H1 (cell line): Measurements from ENCODE around the gene GPR180. TPM values are rescaled to one million over a fixed set of nuclear protein-coding genes. Genes with fewer than 3 reads are reported as not detected.

ENCODE experiments used
- CTCF ChIA-PET: fragments of 300-600 bp; sonication (Branson Sonifier 250); formaldehyde crosslinking; loops from one replicate; lab custom pipeline; 2021; ENCODE audit not compliant: partially characterized antibody; lab: Charles Lee
- POLR2A ChIA-PET: fragments of 300-600 bp; sonication (Branson Sonifier 250); formaldehyde crosslinking; loops from one replicate; lab custom pipeline; 2021; ENCODE audit warnings: inconsistent platforms; ENCODE audit not compliant: partially characterized antibody; lab: Charles Lee
- DNase-seq, 2 experiments: peaks; one replicate each; pipeline versions ENCODE4 v3.0.0 to v3.0.0-alpha.2; 2010 to 2022; ENCODE audit warnings: low spot score in 2 of 2, low read depth in 1 of 2, mixed read lengths in 1 of 2
- FAIRE-seq: peaks from 2 replicates; lab custom pipeline; 2011; peaks lifted over from hg19 to GRCh38; lab: Jason Lieb, UNC
- H2AFZ ChIP-seq: 2 replicates; pipeline ENCODE4 v1.8.1; 2012; ENCODE audit warnings: low read length, inconsistent platforms
- H2AK5ac ChIP-seq: 2 replicates; pipeline ENCODE4 v1.6.1; 2013; ENCODE audit warnings: low read depth, low read length
- H2BK120ac ChIP-seq: replicated peaks from 2 replicates; pipeline ENCODE3; 2013; ENCODE audit warnings: low read depth, low read length, inconsistent platforms
- H2BK12ac ChIP-seq: 2 replicates; pipeline ENCODE4 v1.6.1; 2013; ENCODE audit warnings: low read depth, low read length
- H2BK15ac ChIP-seq: 2 replicates; pipeline ENCODE4 v1.6.1; 2013; ENCODE audit warnings: low read length
- H2BK20ac ChIP-seq: 2 replicates; pipeline ENCODE4 v1.6.1; 2013; ENCODE audit warnings: low read length
- H2BK5ac ChIP-seq: 2 replicates; pipeline ENCODE4 v1.6.1; 2013; ENCODE audit warnings: low read depth, low read length
- H3K14ac ChIP-seq: 2 replicates; pipeline ENCODE4 v1.6.1; 2013; ENCODE audit warnings: inconsistent platforms; ENCODE audit not compliant: insufficient read length
- H3K18ac ChIP-seq: 2 replicates; pipeline ENCODE4 v1.6.1; 2013; ENCODE audit warnings: low read length; ENCODE audit errors: extremely low read depth
- H3K23ac ChIP-seq: 2 replicates; pipeline ENCODE4 v1.6.1; 2013; ENCODE audit warnings: inconsistent platforms; ENCODE audit not compliant: insufficient read length
- H3K23me2 ChIP-seq: 2 replicates; pipeline ENCODE4 v1.6.1; 2013; ENCODE audit warnings: low read depth, low read length
- H3K27ac ChIP-seq: 2 replicates; pipeline ENCODE4 v1.6.1; 2011; ENCODE audit warnings: low read depth, low read length, inconsistent platforms
- H3K27me3 ChIP-seq, 4 experiments: replicated peaks in 1 of 4; 1 replicate in 1 of 4; 2 replicates in 3 of 4; pipeline versions ENCODE4 v1.6.1 to v1.8.1; 2011 to 2013; ENCODE audit warnings: low read length in 3 of 4, mild to moderate bottlenecking in 3 of 4, inconsistent platforms in 2 of 4, mixed read lengths in 2 of 4, moderate library complexity in 1 of 4; ENCODE audit not compliant: control insufficient read depth in 3 of 4, insufficient read depth in 3 of 4; ENCODE audit errors: extremely low read depth in 1 of 4
- H3K36me3 ChIP-seq, 4 experiments: 2 replicates each; pipeline versions ENCODE4 v1.6.1 to v1.8.1; 2011 to 2013; ENCODE audit warnings: mild to moderate bottlenecking in 4 of 4, low read length in 3 of 4, moderate library complexity in 2 of 4, control low read depth in 1 of 4, inconsistent platforms in 1 of 4; ENCODE audit not compliant: insufficient read depth in 4 of 4, control insufficient read depth in 2 of 4
- H3K4ac ChIP-seq: replicated peaks from 2 replicates; pipeline ENCODE3; 2013; ENCODE audit warnings: low read length, low read depth, mixed read lengths, inconsistent platforms; ENCODE audit not compliant: insufficient read length
- H3K4me1 ChIP-seq, 4 experiments: replicated peaks in 1 of 4; 1 replicate in 1 of 4; 2 replicates in 3 of 4; pipeline versions ENCODE4 v1.6.1 to v1.8.1; 2011 to 2013; ENCODE audit warnings: low read length in 3 of 4, inconsistent platforms in 2 of 4, mixed read lengths in 1 of 4; ENCODE audit not compliant: insufficient read depth in 4 of 4, control insufficient read depth in 3 of 4
- H3K4me2 ChIP-seq, 2 experiments: 2 replicates each; pipeline versions ENCODE4 v1.6.1 to v1.8.1; 2011 to 2013; ENCODE audit warnings: low read depth in 2 of 2, low read length in 2 of 2, control low read depth in 1 of 2, inconsistent platforms in 1 of 2, mild to moderate bottlenecking in 1 of 2; ENCODE audit not compliant: insufficient read depth in 1 of 2
- H3K4me3 ChIP-seq, 4 experiments: fragments of 200-600, 300-600 bp in 1 of 4; sonication (generic), shearing (Covaris generic), sonication (Bioruptor Twin) in 1 of 4; 2 replicates each; pipeline versions ENCODE4 v1.5.1 to v1.8.1; 2011 to 2016; ENCODE audit warnings: low read length in 4 of 4, low read depth in 3 of 4, control low read depth in 2 of 4, inconsistent platforms in 2 of 4, mild to moderate bottlenecking in 2 of 4, mixed read lengths in 1 of 4, moderate library complexity in 1 of 4; ENCODE audit not compliant: insufficient read depth in 2 of 4; ENCODE audit errors: extremely low read depth in 1 of 4
- H3K56ac ChIP-seq: replicated peaks from 2 replicates; pipeline ENCODE3; 2013; ENCODE audit warnings: low read depth, mild to moderate bottlenecking, mixed read lengths, low read length, inconsistent platforms; ENCODE audit not compliant: insufficient read length
- H3K79me1 ChIP-seq: 2 replicates; pipeline ENCODE4 v1.6.1; 2013; ENCODE audit warnings: low read depth, low read length, control low read depth
- H3K79me2 ChIP-seq, 2 experiments: 2 replicates each; pipeline versions ENCODE4 v1.6.1 to v1.8.1; 2012 to 2013; ENCODE audit warnings: low read length in 2 of 2, mild to moderate bottlenecking in 2 of 2, inconsistent platforms in 1 of 2; ENCODE audit not compliant: insufficient read depth in 2 of 2, control insufficient read depth in 1 of 2
- H3K9ac ChIP-seq, 4 experiments: replicated peaks in 1 of 4; 1 replicate in 1 of 4; 2 replicates in 3 of 4; pipeline versions ENCODE4 v1.6.1 to v1.8.1; 2011 to 2013; ENCODE audit warnings: low read depth in 3 of 4, low read length in 3 of 4, control low read depth in 2 of 4, mild to moderate bottlenecking in 2 of 4, moderate library complexity in 2 of 4, inconsistent platforms in 1 of 4; ENCODE audit errors: extremely low read depth in 1 of 4
- H3K9me3 ChIP-seq, 2 experiments: 2 replicates each; pipeline versions ENCODE4 v1.6.1 to v1.8.1; 2012 to 2013; ENCODE audit warnings: mild to moderate bottlenecking in 2 of 2, moderate library complexity in 2 of 2, control low read depth in 1 of 2, inconsistent platforms in 1 of 2, low read depth in 1 of 2, low read length in 1 of 2, mixed read lengths in 1 of 2; ENCODE audit not compliant: insufficient read depth in 2 of 2
- H4K20me1 ChIP-seq, 2 experiments: replicated peaks in 1 of 2; 2 replicates each; pipeline versions ENCODE3 to v1.8.1; 2011 to 2013; ENCODE audit warnings: inconsistent platforms in 2 of 2, low read length in 2 of 2, mild to moderate bottlenecking in 1 of 2; ENCODE audit not compliant: insufficient read depth in 2 of 2, control insufficient read depth in 1 of 2
- H4K5ac ChIP-seq: 2 replicates; pipeline ENCODE4 v1.6.1; 2013; ENCODE audit warnings: low read length, low read depth, mixed read lengths, inconsistent platforms; ENCODE audit not compliant: insufficient read length
- H4K8ac ChIP-seq: 2 replicates; pipeline ENCODE4 v1.8.0; 2013; ENCODE audit warnings: mild to moderate bottlenecking, moderate library complexity, low read length, inconsistent platforms; ENCODE audit not compliant: insufficient read depth; ENCODE audit errors: extremely low read depth
- H4K91ac ChIP-seq: replicated peaks from 2 replicates; pipeline ENCODE3; 2013; ENCODE audit warnings: low read length, mixed read lengths, inconsistent platforms; ENCODE audit not compliant: insufficient read length
- CBX8 ChIP-seq: fragments of 300-800, 300-1000 bp; sonication (generic); IDR thresholded peaks from 2 replicates; pipeline ENCODE4 v1.7.1; 2016; ENCODE audit warnings: low read depth, low read length, borderline replicate concordance
- CHD2 ChIP-seq: IDR thresholded peaks from 2 replicates; pipeline ENCODE4 v1.6.1; 2012; ENCODE audit warnings: low read length, improper control_type of control experiment
- CREB1 ChIP-seq: IDR thresholded peaks from 2 replicates; pipeline ENCODE4 v1.6.1; 2012; ENCODE audit warnings: inconsistent platforms
- EP300 ChIP-seq, 2 experiments: IDR thresholded peaks; 1 replicate in 1 of 2; 2 replicates in 1 of 2; pipeline ENCODE4 v1.6.1; 2011 to 2012; ENCODE audit warnings: low read depth in 2 of 2, low read length in 2 of 2, mild to moderate bottlenecking in 2 of 2, borderline replicate concordance in 1 of 2, inconsistent platforms in 1 of 2, moderate library complexity in 1 of 2
- HDAC6 ChIP-seq: IDR thresholded peaks from one replicate; pipeline ENCODE4 v1.7.1; 2012; ENCODE audit warnings: low read depth, mild to moderate bottlenecking, inconsistent platforms, low read length, moderate library complexity
- KDM5A ChIP-seq: fragments of 200-600 bp; IDR thresholded peaks from 2 replicates; pipeline ENCODE4 v1.7.1; 2012; ENCODE audit warnings: mild to moderate bottlenecking, low read length, inconsistent platforms, mixed read lengths
- POLR2A ChIP-seq, 2 experiments: IDR thresholded peaks; 1 replicate in 1 of 2; 2 replicates in 1 of 2; pipeline ENCODE4 v1.6.1; 2011; ENCODE audit warnings: low read depth in 2 of 2, low read length in 2 of 2, mild to moderate bottlenecking in 2 of 2; ENCODE audit errors: control extremely low read depth in 1 of 2
- WGBS, 2 experiments: shearing (Covaris generic) in 1 of 2; methylation state at CpG; one replicate each; pipeline versions ENCODE4 v1.1.6 to v1.1.7; 2013 to 2015; ENCODE audit warnings: low lambda C conversion rate in 2 of 2, mixed read lengths in 2 of 2, inconsistent platforms in 1 of 2, low coverage in 1 of 2, missing lambda C conversion rate in 1 of 2; ENCODE audit not compliant: insufficient replicate concordance in 2 of 2, insufficient coverage in 1 of 2, insufficient read length in 1 of 2; ENCODE audit errors: extremely low coverage in 1 of 2, missing lambda C conversion rate in 1 of 2; 5-methylcytosine and 5-hydroxymethylcytosine counted together
- polyA plus RNA-seq, 7 experiments: library from polyadenylated mRNA; depleted of rRNA in 3 of 7; stranded (reverse) in 5 of 7; unstranded in 2 of 7; fragments of >200 nt in 5 of 7; fragments of 200-250 nt in 2 of 7; gene quantifications; 1 replicate in 5 of 7; 2 replicates in 1 of 7; 4 replicates in 1 of 7; pipeline versions ENCODE4 v1.2.1 to v1.2.3, GENCODE V29; 2011 to 2013; ENCODE audit warnings: missing spikeins in 2 of 7, mixed read lengths in 2 of 7
- total RNA-seq: library from RNA; stranded (reverse); fragmentation: NEBNext Ultra II Directional; extraction: Animal tissue kit (Norgen Biotek cat#: 25700); gene quantifications from 2 replicates; pipeline ENCODE4 v1.2.1, GENCODE V29; 2021

The GPR180 gene
- total and polyA plus RNA-seq, 2 of the 8 experiments (the other 6 are each of a cell fraction or from before 2014, with no cell fraction given): 1.8 to 4.8 TPM

- Histone ChIP-seq H3K79me2 (no peaks in the 10 kb centered on the region), H3K23ac (no peak overlapping the region), H3K27me3 (no peaks in the 10 kb centered on the region), H2BK20ac (no peak overlapping the region), H4K20me1 (no peaks in the 10 kb centered on the region), H3K18ac (no peak overlapping the region), H3K9me3 (no peaks in the 10 kb centered on the region), H3K4me2 (no peak overlapping the region), H3K79me1 (no peaks in the 10 kb centered on the region), H2BK12ac (no peak overlapping the region), H2BK5ac (no peak overlapping the region), H4K5ac (no peak overlapping the region), H3K23me2 (0 out of 2 replicates have a peak, but pooled peaks cover 2% of the 10 kb centered on the region), H4K8ac (no peak overlapping the region), H4K91ac (no peak overlapping the region), H3K9ac (no peak overlapping the region), H3K4me3 (no peak overlapping the region), H2BK15ac (no peak overlapping the region), H3K36me3 (no peaks in the 10 kb centered on the region), H2BK120ac (no peak overlapping the region), H3K4ac (no peak overlapping the region), H2AFZ (no peak overlapping the region), H2AK5ac (no peak overlapping the region), H3K27ac (no peak overlapping the region), H3K14ac (no peak overlapping the region), H3K4me1 (peaks cover 0 to 4% (median 2%) of the 10 kb centered on the region in 4 experiments; a peak in 3 of 7 replicates), H3K56ac (no peak overlapping the region)
- 73% methylated on average over 2 of the region's 2 CpGs; no CpG with 5 or more reads in 1 of the 2 experiments for WGBS, 2 experiments
- TF ChIP-seq POLR2A (IDR thresholded peaks at IDR 0.05; ENCODE audit: control extremely low read depth in 1 of 2, low read depth in 2 of 2, low read length in 2 of 2) (no peak), KDM5A (no peak), CHD2 (no peak), CREB1 (no peak), EP300 (IDR thresholded peaks at IDR 0.05; ENCODE audit: borderline replicate concordance in 1 of 2, low read depth in 2 of 2, low read length in 2 of 2) (no peak), CBX8 (no peak), HDAC6 (no peak)
- FAIRE-seq: no peak
- DNase-seq: no peak
- CTCF ChIA-PET: interaction anchor here (1.0 to 4.7 kb wide), 3 partner anchors 22 to 61 kb away, joined by 4 to 24 read pairs (median 5); no protein-coding TSS in a partner anchor
- POLR2A ChIA-PET: no interaction called here
These were observed 80.6 kb downstream of the GPR180 start for GRCh38 chr13:94682229-94682628.
